Fibroblast of pulmonary artery (primary cell): ENCODE measurements around the gene C1QTNF8.

Experiments
- DNase-seq: peaks from one replicate; pipeline ENCODE4 v3.0.0-alpha.2; 2010; ENCODE audit warnings: low read depth
- H3K4me3 ChIP-seq: replicated peaks from 2 replicates; pipeline ENCODE4 v1.5.1; 2011; ENCODE audit warnings: low read depth, mild to moderate bottlenecking, control low read depth, low read length, moderate library complexity
- TF ChIP-seq, protein P1 (sequence below): IDR thresholded peaks from 2 replicates; pipeline ENCODE4 v1.5.1; 2011; ENCODE audit warnings: mild to moderate bottlenecking, control low read depth, low read length, inconsistent platforms; ENCODE audit errors: missing control alignments

Gene C1QTNF8

DNA sequence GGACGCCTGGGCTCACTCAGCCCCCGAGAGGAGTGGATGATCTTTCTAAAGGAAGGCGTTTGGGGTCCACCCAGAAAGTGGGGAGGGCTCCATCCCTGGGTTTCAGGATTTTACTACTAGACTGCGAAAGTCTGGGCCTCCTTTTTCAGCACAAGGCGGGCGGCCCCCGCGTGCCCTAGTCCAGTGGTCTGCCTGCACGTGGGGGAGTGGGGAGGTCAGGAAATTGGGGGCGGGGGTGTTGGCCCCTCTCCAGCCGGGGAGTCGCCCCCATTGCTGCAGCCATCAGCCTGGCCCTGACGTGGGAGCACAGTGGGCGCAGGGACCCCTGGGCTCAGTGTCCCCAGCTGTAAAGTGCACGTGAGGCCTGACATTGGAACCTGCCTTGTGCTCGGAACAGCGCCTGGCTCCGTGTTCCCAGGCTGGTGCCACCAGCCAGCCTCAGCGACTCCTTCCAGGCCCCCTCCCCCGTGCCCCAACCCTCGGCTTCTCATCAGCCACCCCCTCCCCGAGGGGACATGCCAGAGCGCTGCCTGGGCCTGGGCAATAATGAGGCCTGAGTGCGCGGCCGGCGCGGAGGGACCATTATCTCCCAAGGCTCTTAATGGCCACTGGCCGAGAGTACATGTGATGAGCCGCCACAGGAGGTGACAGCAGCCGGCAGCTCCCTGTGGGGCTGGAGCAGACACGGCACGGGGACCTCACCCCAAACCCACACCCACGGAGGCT lies 2.4 kb upstream of the C1QTNF8 start:
- no peak for DNase-seq
- TF ChIP-seq, protein P1, sequence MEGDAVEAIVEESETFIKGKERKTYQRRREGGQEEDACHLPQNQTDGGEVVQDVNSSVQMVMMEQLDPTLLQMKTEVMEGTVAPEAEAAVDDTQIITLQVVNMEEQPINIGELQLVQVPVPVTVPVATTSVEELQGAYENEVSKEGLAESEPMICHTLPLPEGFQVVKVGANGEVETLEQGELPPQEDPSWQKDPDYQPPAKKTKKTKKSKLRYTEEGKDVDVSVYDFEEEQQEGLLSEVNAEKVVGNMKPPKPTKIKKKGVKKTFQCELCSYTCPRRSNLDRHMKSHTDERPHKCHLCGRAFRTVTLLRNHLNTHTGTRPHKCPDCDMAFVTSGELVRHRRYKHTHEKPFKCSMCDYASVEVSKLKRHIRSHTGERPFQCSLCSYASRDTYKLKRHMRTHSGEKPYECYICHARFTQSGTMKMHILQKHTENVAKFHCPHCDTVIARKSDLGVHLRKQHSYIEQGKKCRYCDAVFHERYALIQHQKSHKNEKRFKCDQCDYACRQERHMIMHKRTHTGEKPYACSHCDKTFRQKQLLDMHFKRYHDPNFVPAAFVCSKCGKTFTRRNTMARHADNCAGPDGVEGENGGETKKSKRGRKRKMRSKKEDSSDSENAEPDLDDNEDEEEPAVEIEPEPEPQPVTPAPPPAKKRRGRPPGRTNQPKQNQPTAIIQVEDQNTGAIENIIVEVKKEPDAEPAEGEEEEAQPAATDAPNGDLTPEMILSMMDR: no peak
- no peak overlapping the region for H3K4me3 ChIP-seq

DNA sequence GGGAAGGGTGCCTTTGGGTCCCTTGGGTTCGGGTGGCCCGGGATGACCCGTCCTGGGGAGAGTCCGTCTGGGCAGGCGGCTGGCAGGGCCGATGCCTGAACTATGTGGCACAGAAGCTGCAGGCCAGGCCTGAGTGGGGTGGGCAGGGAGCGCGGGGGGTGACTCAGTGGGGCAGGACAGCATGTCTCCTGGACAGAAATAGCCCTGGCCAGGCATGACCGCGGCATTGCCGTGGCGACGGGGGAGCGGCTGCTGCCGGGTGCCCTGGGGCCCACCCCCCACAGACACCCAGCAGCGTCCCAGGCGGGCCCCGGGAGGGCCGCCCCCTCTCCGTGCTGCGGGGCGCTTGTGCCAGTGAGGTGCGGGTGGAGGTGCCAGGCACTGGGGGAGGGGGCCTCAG lies 1.8 kb upstream of the C1QTNF8 start:
- DNase-seq: no peak
- H3K4me3 ChIP-seq: no peak overlapping the region
- TF ChIP-seq, protein P1: no peak

DNA sequence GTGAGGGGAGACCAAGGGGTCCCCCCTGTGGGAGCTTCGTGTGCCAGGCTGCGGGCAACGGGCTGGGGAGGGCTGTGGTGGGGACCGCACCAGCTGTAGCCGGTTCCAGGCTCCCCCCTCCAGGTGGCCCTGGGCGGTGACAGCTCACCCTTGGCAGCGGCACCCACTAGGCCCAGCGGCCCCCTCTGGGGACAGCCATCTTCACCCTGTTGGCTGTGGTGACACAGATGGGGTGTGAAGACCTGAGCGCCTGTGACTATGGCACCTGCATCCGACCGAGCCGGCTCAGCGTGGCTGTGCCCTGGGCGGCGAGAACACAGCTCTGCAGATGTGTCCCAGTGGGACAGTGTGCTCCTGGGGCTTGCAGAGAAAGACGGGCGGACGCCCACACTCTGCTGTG lies 1.1 kb upstream of the C1QTNF8 start:
- H3K4me3 ChIP-seq: no peak overlapping the region
- TF ChIP-seq, protein P1: no peak
- DNase-seq: no peak

DNA sequence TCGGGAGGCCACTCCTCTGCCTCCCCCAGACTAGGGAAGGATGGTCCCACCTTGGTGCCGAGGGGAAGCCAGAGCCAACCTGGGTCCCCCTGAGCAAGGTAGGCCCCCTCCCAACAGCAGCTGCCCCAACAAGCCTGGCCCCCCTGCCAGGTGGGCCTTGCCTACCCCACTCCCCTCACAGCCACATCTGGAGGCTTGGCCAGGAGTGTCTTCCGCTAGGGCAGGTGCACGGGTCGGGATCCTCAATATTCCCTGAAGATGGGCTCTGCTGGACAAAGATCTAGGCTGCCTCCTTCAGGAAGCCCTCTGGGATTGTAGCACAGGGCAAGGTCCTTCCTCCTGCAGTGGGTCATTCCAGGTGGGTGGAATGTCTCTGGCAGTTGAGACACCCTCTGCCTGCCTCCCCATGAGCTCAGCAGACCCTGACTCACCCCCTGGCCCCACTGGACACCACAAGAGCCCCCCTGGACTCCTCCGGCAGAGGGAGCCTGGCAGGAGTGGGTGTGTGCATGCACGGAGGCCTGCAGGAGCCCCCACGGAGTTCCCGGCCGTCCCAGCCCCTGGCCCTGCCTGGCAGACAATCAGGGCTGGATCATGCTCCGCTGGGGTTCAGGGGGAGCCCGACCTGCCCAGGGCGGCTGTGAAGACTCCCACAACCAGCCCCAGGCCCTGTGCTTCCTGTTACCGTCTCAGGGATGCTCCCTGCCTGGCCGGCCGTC lies 435 bp downstream of the C1QTNF8 start:
- no peak overlapping the region for H3K4me3 ChIP-seq

DNA sequence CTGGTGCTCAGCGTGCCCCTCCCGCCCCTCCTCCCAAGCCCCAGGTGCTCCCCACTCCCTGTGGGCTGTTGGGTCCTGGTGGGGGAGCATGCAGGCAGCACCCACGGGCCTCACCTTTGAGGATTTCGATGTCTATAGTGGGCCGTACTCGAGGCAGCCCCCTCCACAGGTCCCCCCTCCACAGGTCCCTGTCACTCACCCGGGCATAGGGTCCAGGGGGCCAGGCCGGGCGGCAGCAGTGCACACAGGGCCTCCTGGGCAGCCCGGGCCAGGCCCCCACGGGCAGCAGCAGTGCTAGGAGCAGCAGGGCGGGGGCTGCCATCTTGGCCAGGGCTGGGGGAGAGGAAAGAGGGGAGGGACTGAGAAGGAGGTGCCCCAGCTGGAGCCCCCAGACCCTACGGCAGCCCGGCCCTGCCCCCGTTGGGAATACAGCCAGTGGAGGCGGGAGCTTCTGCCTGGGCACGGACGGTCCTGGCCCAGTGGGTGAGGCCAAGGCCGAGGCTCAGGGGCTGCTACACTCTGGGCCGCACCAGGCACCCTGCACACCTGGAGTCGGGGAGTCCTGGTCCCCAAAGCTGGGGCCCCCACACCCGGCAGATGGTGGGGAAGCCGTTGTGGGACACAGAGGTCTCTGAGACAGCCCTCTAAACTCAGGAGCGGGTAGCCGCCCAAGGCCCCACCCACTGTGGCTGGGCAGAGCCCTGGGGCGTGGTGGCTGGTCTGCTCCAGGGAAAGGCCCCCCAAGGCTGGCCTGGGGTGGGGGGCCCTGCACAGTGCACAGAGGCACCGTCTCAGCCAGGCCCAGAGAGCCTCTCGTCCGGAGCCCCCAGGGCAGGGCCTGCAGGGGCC lies 1.2 kb downstream of the C1QTNF8 start:
- no peak for DNase-seq
- TF ChIP-seq, protein P1: no peak

More for the DNA sequence above, 435 bp downstream of the C1QTNF8 start:
- TF ChIP-seq, protein P1: no peak
- DNase-seq: no peak

DNA sequence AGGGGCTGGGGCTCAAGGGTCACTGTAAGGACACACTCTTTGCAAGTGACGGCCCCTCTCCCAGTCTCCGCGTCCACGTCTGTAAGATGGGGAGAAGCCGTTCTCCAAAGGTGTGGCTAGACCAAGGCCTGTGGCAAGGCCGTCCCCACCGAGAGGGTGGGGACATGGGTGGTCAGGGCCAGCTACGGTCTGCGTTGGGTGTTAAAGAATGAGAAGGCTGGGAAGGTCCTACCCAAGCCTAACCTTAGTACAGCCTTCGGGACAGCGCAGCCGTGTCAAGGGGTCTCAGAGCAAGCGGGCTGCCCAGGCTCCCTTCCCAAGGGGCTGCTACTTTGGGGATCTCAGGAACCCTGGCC lies 1.9 kb downstream of the C1QTNF8 start:
- DNase-seq: no peak
- no peak overlapping the region for H3K4me3 ChIP-seq
- TF ChIP-seq, protein P1: no peak

More for the DNA sequence above, 1.2 kb downstream of the C1QTNF8 start:
- H3K4me3 ChIP-seq: no peak overlapping the region
